H9 (cell line): ENCODE data around the gene FIBP. TPM values are rescaled to one million over a fixed set of nuclear protein-coding genes. Genes with fewer than 3 reads are reported as not detected.

Experiments
- DNase-seq: peaks from one replicate; pipeline ENCODE4 v3.0.0-alpha.2; 2017
- H2AFZ ChIP-seq: one replicate; pipeline ENCODE4 v1.6.1; 2013; ENCODE audit warnings: mild to moderate bottlenecking, low read length, control low read depth, moderate library complexity
- H2AK5ac ChIP-seq: 2 replicates; pipeline ENCODE4 v1.6.1; 2013; ENCODE audit warnings: low read length, control low read depth, mixed read lengths; ENCODE audit not compliant: insufficient read length
- H2BK120ac ChIP-seq: one replicate; pipeline ENCODE4 v1.6.1; 2013; ENCODE audit warnings: low read depth, mild to moderate bottlenecking, low read length, control low read depth, inconsistent platforms; ENCODE audit not compliant: poor library complexity, severe bottlenecking
- H2BK12ac ChIP-seq: 2 replicates; pipeline ENCODE4 v1.6.1; 2013; ENCODE audit warnings: low read length, control low read depth, mixed read lengths, low read depth; ENCODE audit not compliant: insufficient read length
- H2BK15ac ChIP-seq: 2 replicates; pipeline ENCODE4 v1.6.1; 2013; ENCODE audit warnings: low read depth, low read length, control low read depth
- H2BK20ac ChIP-seq: one replicate; pipeline ENCODE4 v1.6.1; 2013; ENCODE audit warnings: low read depth, mild to moderate bottlenecking, low read length, control low read depth, inconsistent platforms; ENCODE audit not compliant: poor library complexity, severe bottlenecking
- H2BK5ac ChIP-seq: 2 replicates; pipeline ENCODE4 v1.6.1; 2013; ENCODE audit warnings: low read length, control low read depth, mixed read lengths; ENCODE audit not compliant: insufficient read length
- H3K14ac ChIP-seq: 2 replicates; pipeline ENCODE4 v1.6.1; 2013; ENCODE audit warnings: low read length, control low read depth; ENCODE audit not compliant: insufficient read depth
- H3K18ac ChIP-seq: 2 replicates; pipeline ENCODE4 v1.6.1; 2013; ENCODE audit warnings: low read depth, mild to moderate bottlenecking, mixed read lengths, low read length, control low read depth; ENCODE audit not compliant: insufficient read length
- H3K23ac ChIP-seq: 2 replicates; pipeline ENCODE4 v1.6.1; 2013; ENCODE audit warnings: low read length, control low read depth, mixed read lengths, low read depth; ENCODE audit not compliant: insufficient read length
- H3K23me2 ChIP-seq: 2 replicates; pipeline ENCODE4 v1.6.1; 2013; ENCODE audit warnings: low read depth, mild to moderate bottlenecking, mixed read lengths, low read length, control low read depth; ENCODE audit not compliant: insufficient read length, poor library complexity, severe bottlenecking
- H3K27ac ChIP-seq: 2 replicates; pipeline ENCODE4 v1.5.1; 2013; ENCODE audit warnings: low read length, control low read depth, mixed read lengths, low read depth; ENCODE audit not compliant: insufficient read length
- H3K27me3 ChIP-seq: 2 replicates; pipeline ENCODE4 v1.6.1; 2013; ENCODE audit warnings: low read length, control low read depth, inconsistent platforms; ENCODE audit not compliant: insufficient read depth
- H3K4ac ChIP-seq: 2 replicates; pipeline ENCODE4 v1.6.1; 2013; ENCODE audit warnings: low read depth, mild to moderate bottlenecking, control low read depth, inconsistent platforms, low read length, moderate library complexity
- H3K4me1 ChIP-seq: 2 replicates; pipeline ENCODE4 v1.6.1; 2013; ENCODE audit warnings: low read length, control low read depth, inconsistent platforms; ENCODE audit not compliant: insufficient read depth
- H3K4me2 ChIP-seq: 2 replicates; pipeline ENCODE4 v1.6.1; 2013; ENCODE audit warnings: low read length, control low read depth, mixed read lengths; ENCODE audit not compliant: insufficient read length, insufficient read depth
- H3K56ac ChIP-seq: 2 replicates; pipeline ENCODE4 v1.6.1; 2013; ENCODE audit warnings: low read depth, mild to moderate bottlenecking, mixed read lengths, low read length, control low read depth; ENCODE audit not compliant: insufficient read length
- H3K79me1 ChIP-seq: 2 replicates; pipeline ENCODE4 v1.6.1; 2013; ENCODE audit warnings: low read depth, mild to moderate bottlenecking, moderate library complexity, low read length, control low read depth, inconsistent platforms; ENCODE audit not compliant: insufficient read depth, poor library complexity, severe bottlenecking
- H3K79me2 ChIP-seq: 2 replicates; pipeline ENCODE4 v1.6.1; 2013; ENCODE audit warnings: low read length, control low read depth, inconsistent platforms; ENCODE audit not compliant: insufficient read depth
- H3K9ac ChIP-seq: 2 replicates; pipeline ENCODE4 v1.6.1; 2013; ENCODE audit warnings: low read length, control low read depth, mixed read lengths; ENCODE audit not compliant: insufficient read length; ENCODE audit errors: extremely low read depth
- H3K9me3 ChIP-seq: one replicate; pipeline ENCODE4 v1.6.1; 2013; ENCODE audit warnings: low read depth, low read length, inconsistent platforms; ENCODE audit not compliant: control insufficient read depth
- H3T11ph ChIP-seq: one replicate; pipeline ENCODE4 v1.6.1; 2013; ENCODE audit warnings: mild to moderate bottlenecking, low read length, control low read depth, inconsistent platforms
- H4K20me1 ChIP-seq: one replicate; pipeline ENCODE4 v1.6.1; 2013; ENCODE audit not compliant: control insufficient read depth, insufficient read length, insufficient read depth
- H4K5ac ChIP-seq: 2 replicates; pipeline ENCODE4 v1.6.1; 2013; ENCODE audit warnings: low read depth, mild to moderate bottlenecking, mixed read lengths, low read length, control low read depth; ENCODE audit not compliant: insufficient read length
- H4K8ac ChIP-seq: replicated peaks from 2 replicates; pipeline ENCODE4 v1.6.1; 2013; ENCODE audit warnings: low read length, control low read depth, mixed read lengths, low read depth; ENCODE audit not compliant: insufficient read length
- H4K91ac ChIP-seq: 2 replicates; pipeline ENCODE4 v1.6.1; 2013; ENCODE audit warnings: low read depth, mild to moderate bottlenecking, moderate library complexity, mixed read lengths, low read length, control low read depth; ENCODE audit not compliant: insufficient read length
- H3K27ac Mint-ChIP-seq, 3 experiments: 2 replicates in 2 of 3; 3 replicates in 1 of 3; pipeline ENCODE4 v1.8.0; 2020 to 2021; ENCODE audit warnings: mixed read lengths in 3 of 3, mild to moderate bottlenecking in 1 of 3, moderate library complexity in 1 of 3
- H3K27me3 Mint-ChIP-seq: 2 replicates; pipeline ENCODE4 v1.8.0; 2021; ENCODE audit warnings: low read depth, mild to moderate bottlenecking, moderate library complexity, mixed read lengths
- H3K36me3 Mint-ChIP-seq, 3 experiments: 2 replicates in 2 of 3; 3 replicates in 1 of 3; pipeline ENCODE4 v1.8.0; 2020 to 2021; ENCODE audit warnings: low read depth in 3 of 3, mixed read lengths in 3 of 3; ENCODE audit not compliant: insufficient read depth in 1 of 3
- H3K4me1 Mint-ChIP-seq, 2 experiments: 2 replicates each; pipeline ENCODE4 v1.8.0; 2020; ENCODE audit warnings: mixed read lengths in 2 of 2
- H3K4me3 Mint-ChIP-seq, 2 experiments: 2 replicates in 1 of 2; 3 replicates in 1 of 2; pipeline ENCODE4 v1.8.0; 2020 to 2021; ENCODE audit warnings: mild to moderate bottlenecking in 2 of 2, mixed read lengths in 2 of 2, moderate library complexity in 1 of 2
- H3K9me3 Mint-ChIP-seq, 2 experiments: 2 replicates in 1 of 2; 3 replicates in 1 of 2; pipeline ENCODE4 v1.8.0; 2020; ENCODE audit warnings: mild to moderate bottlenecking in 2 of 2, mixed read lengths in 2 of 2, moderate library complexity in 1 of 2
- CTCF ChIP-seq: fragments of 200-600 bp; sonication (generic); conservative IDR thresholded peaks from 3 replicates; pipeline ENCODE4 v1.8.0; 2021; ENCODE audit warnings: antibody characterized with exemption, mild to moderate bottlenecking
- WGBS: extraction: QIAGEN DNeasy Blood & Tissue Kit; methylation state at CpG from one replicate; pipeline ENCODE4 v1.1.7; 2013; ENCODE audit warnings: missing lambda C conversion rate, low lambda C conversion rate, mixed read lengths; ENCODE audit not compliant: insufficient read length; ENCODE audit errors: extremely low coverage; 5-methylcytosine and 5-hydroxymethylcytosine counted together
- total RNA-seq: library from RNA; stranded (reverse); gene quantifications from 2 replicates; pipeline ENCODE4 v1.2.1, GENCODE V29; 2021

Gene FIBP
- total RNA-seq, 1 experiment from 2014 or later = 87.0 TPM

DNA sequence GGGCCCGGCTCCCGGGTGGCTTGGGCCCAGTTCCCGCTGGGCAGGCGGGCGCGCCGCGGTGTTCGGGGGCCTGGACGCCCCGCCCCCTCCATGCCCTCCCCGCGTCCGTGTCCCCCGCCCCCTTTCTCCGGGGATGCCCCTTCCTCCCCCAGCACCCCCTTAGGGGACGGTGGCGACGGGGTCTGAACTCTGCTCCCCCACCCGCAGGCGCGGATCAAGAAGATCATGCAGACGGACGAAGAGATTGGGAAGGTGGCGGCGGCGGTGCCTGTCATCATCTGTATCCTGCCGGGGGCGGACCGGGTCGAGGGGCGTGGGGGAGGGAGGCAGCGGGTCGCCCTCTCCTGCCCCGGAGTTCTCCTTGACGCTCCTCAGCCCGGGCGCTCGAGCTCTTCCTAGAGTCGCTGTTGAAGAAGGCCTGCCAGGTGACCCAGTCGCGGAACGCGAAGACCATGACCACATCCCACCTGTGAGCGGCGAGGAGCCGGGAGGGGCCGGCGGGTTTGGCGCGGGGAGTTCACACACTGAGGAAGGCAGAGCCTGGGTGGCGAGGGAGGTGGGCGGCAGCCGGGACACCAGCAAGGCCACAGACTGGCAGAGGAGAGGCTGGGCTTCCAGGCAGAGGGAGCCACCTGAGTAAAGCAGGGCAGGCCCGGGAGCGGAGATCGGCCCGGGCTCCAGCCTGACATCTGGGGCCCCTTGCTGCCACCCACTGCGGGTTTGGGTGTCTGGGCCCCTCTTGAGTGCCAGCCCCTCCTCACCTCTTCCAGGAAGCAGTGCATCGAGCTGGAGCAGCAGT is 31.5 kb upstream of the FIBP start:
- H2BK12ac ChIP-seq = no peak overlapping the region
- H3K36me3 Mint-ChIP-seq = peaks cover 1 to 25% (median 23%) of the 10 kb centered on the region in 3 experiments; a peak in 6 of 7 replicates
- H3K27ac ChIP-seq = no peak overlapping the region
- no peaks in the 10 kb centered on the region; the same call in 1 of the 2 replicates for H3K4me1 ChIP-seq
- H2BK15ac ChIP-seq = no peak overlapping the region
- H3K27me3 ChIP-seq = no peaks in the 10 kb centered on the region
- H3K9me3 ChIP-seq = no peaks in the 10 kb centered on the region
- no peak overlapping the region for H4K5ac ChIP-seq
- whole genome bisulfite sequencing = no CpG with 5 or more reads among the region's 60 CpGs
- H3K4ac ChIP-seq = no peak overlapping the region
- H3K4me2 ChIP-seq = peak overlapping the region; percentile 57
- H3T11ph ChIP-seq = no peak overlapping the region
- TF ChIP-seq CTCF = no peak
- no peak overlapping the region for H4K91ac ChIP-seq
- H3K79me2 ChIP-seq = no peaks in the 10 kb centered on the region
- H2AFZ ChIP-seq = no peak overlapping the region
- H3K23me2 ChIP-seq = peaks cover 11% of the 10 kb centered on the region
- H2BK5ac ChIP-seq = no peak overlapping the region
- no peak overlapping the region for H3K18ac ChIP-seq
- no peak overlapping the region for H3K14ac ChIP-seq
- H3K27ac Mint-ChIP-seq = peak overlapping the region in 1 of 3 experiments; percentile 85; a peak in 1 of 7 replicates
- H2BK20ac ChIP-seq = no peak overlapping the region
- H3K56ac ChIP-seq = no peak overlapping the region
- peaks cover 2% of the 10 kb centered on the region for H3K27me3 Mint-ChIP-seq
- H3K4me3 Mint-ChIP-seq = peak overlapping the region; percentile 84 to 93
- DNase-seq = peak; percentile 54
- no peak overlapping the region for H3K9ac ChIP-seq
- no peak overlapping the region for H2AK5ac ChIP-seq
- no peaks in the 10 kb centered on the region for H4K20me1 ChIP-seq
- H3K79me1 ChIP-seq = no peaks in the 10 kb centered on the region
- no peaks in the 10 kb centered on the region; a peak in 1 of 5 replicates for H3K9me3 Mint-ChIP-seq
- peaks cover 19 to 26% of the 10 kb centered on the region in 2 experiments for H3K4me1 Mint-ChIP-seq
- H3K23ac ChIP-seq = no peak overlapping the region
- no peak overlapping the region for H2BK120ac ChIP-seq
- no peak overlapping the region for H4K8ac ChIP-seq
